ENCODE data around the gene CBFB. TPM values are rescaled to one million over a fixed set of nuclear protein-coding genes. Genes with fewer than 3 reads are reported as not detected.

Gene CBFB
- total and polyA plus RNA-seq, 9 of the 15 experiments (the other 6 are each of a cell fraction or from before 2014, with no cell fraction given) = 22.0 to 112 (median 66.5) TPM

GRCh38 chr16:67055712-67056487 lies 27.0 kb downstream of the CBFB start (continued):
- no peak for TF ChIP-seq RBM17 (IDR thresholded peaks at IDR 0.05; ENCODE audit: borderline replicate concordance, low read depth, low read length)
- TF ChIP-seq CHD7 (IDR thresholded peaks at IDR 0.05; ENCODE audit: low read depth, low read length) = no peak
- no peak for TF ChIP-seq ZNF785 (CRISPR knock-in tag; IDR thresholded peaks at IDR 0.05)
- no peak for TF ChIP-seq ZNF134 (CRISPR knock-in tag; conservative IDR thresholded peaks at IDR 0.05)
- TF ChIP-seq ARHGAP35 (IDR thresholded peaks at IDR 0.05; ENCODE audit: partially characterized antibody) = no peak
- TF ChIP-seq CBX1 (IDR thresholded peaks at IDR 0.05; ENCODE audit: low read depth) = no peak
- TF ChIP-seq CCAR2 (IDR thresholded peaks at IDR 0.05; ENCODE audit: low read depth, low read length) = no peak
- TF ChIP-seq E2F6 (IDR thresholded peaks at IDR 0.05; ENCODE audit: borderline replicate concordance in 1 of 2, extremely low read depth in 1 of 2, insufficient read depth in 1 of 2, insufficient read length in 1 of 2, low read depth in 1 of 2, low read length in 1 of 2, poor library complexity in 1 of 2, severe bottlenecking in 1 of 2) = no peak
- TF ChIP-seq RBM34 (IDR thresholded peaks at IDR 0.05; ENCODE audit: borderline replicate concordance, insufficient read depth, low read length) = no peak
- no peak for TF ChIP-seq RBM22 (IDR thresholded peaks at IDR 0.05; ENCODE audit: low read depth, low read length, poor library complexity, severe bottlenecking)
- no peak for TF ChIP-seq TOE1 (IDR thresholded peaks at IDR 0.05; ENCODE audit: borderline replicate concordance)
- TF ChIP-seq TOE1 (CRISPR knock-in tag; IDR thresholded peaks at IDR 0.05; ENCODE audit: borderline replicate concordance, low read depth) = no peak
